Measurements from ENCODE around the gene SLC13A4. TPM values are rescaled to one million over a fixed set of nuclear protein-coding genes. Genes with fewer than 3 reads are reported as not detected.

Gene SLC13A4
- total RNA-seq, 2 donors from 2014 or later, result not detected

DNA sequence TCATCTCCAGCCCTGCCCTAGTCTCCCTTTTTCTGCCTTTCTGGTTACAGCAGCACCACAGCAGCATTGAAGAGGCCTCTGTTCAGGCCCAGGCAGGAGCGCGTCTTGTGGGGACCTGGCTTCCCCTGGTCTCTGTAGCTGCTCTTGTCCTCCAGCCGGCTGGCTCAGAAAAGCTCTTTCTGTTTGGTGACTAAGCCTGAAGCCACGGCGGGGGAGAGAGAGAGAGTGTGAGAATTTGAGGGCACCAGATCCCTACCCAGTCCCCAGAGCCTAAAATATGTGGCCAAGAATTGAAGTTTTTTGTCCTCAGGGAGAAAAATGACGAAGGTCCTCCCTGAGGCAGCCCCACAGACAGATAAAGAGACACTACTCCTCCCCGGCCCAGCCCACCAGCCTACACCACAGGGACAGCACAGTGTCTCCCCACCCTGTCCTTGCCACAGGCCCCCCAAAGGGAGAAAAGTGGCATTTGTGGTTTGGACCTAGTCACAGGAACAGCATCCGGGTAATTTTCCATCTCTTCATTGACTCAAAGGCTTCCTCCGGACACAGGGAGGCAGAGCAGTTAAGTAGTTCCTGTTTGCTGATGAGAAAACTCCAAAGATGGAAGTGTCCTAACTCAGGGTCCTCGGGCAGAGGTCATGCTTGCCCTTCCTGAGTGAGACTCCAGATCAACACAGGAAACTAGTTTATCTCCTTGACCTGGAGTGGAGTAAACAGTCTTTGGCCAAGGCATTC lies 33.9 kb upstream of the SLC13A4 start:
- no peak for ATAC-seq (replicated peaks)
- H3K36me3 Mint-ChIP-seq (ENCODE audit: low read depth), result no peaks in the 10 kb centered on the region
- H3K27ac Mint-ChIP-seq, result no peak overlapping the region
- H3K4me1 Mint-ChIP-seq, result peaks cover 5% of the 10 kb centered on the region
- H3K27me3 Mint-ChIP-seq, result peaks cover 33% of the 10 kb centered on the region
- no peak overlapping the region for H3K4me3 Mint-ChIP-seq
- H3K9me3 Mint-ChIP-seq, result peaks cover 7% of the 10 kb centered on the region

DNA sequence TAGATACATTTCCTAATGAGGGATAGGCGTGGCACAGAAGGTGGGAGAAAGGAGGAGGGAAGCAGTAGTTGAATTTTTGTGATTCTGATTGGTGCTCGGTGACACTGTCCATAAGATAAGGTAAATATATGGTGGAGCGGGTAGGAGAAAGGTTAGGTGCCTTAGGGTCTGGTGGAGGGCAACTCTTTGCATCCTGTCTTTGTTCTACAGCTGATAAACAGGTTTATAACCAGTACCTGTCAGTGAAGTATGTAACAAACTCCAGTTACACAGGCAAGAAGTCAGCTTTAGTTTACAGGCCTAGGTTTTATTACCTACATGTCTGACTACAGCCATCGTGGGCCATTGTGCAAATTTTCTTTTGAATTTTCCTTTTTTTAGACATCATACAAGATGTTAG lies 31.5 kb upstream of the SLC13A4 start:
- no peak for ATAC-seq (replicated peaks)
- Mint-ChIP-seq H3K4me3 (no peak overlapping the region), H3K27ac (no peak overlapping the region), H3K27me3 (peaks cover 36% of the 10 kb centered on the region), H3K36me3 (ENCODE audit: low read depth) (no peaks in the 10 kb centered on the region), H3K9me3 (peaks cover 3% of the 10 kb centered on the region), H3K4me1 (no peaks in the 10 kb centered on the region)

GRCh38 chr7:135758531-135758932 lies 30.5 kb upstream of the SLC13A4 start:
- peaks cover 9% of the 10 kb centered on the region for H3K9me3 Mint-ChIP-seq

DNA sequence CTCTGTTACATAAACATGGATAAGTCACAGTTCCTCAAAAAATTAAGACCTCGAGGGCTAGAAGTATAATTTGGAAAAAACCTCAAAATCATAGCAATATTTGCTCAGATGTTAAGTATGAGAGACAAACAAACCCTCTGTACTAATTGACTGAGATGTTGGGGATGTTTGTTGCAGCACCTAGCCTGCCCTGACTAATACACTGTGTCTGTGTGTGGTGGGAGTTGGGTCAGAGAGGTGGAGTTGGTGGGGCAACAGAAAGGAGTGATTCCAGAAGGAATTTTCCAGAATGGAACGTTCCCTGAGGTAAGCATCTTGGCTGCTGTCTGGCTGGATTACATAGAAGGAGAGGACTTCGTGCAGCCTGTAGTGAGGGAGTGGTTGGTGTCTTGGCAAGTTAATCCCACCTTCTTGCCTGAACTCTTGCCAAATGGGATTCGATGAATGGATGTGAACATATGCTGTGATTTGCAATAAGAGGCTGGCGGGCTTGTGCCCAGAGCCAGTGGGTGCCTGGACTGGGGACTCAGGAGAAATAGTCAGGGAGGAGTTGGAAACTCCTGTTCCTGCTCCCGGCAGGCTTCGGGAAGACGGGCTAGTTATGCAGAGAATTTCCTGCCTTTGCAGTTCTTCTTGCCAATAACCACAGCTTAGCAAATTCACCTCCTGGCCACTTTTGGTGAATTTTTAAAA lies 29.9 kb upstream of the SLC13A4 start:
- peaks cover 9% of the 10 kb centered on the region for H3K9me3 Mint-ChIP-seq
- H3K36me3 Mint-ChIP-seq (ENCODE audit: low read depth), result no peaks in the 10 kb centered on the region
- H3K4me3 Mint-ChIP-seq, result no peak overlapping the region
- no peak for ATAC-seq (replicated peaks)
- no peak overlapping the region for H3K27ac Mint-ChIP-seq
- peaks cover 6% of the 10 kb centered on the region for H3K4me1 Mint-ChIP-seq
- H3K27me3 Mint-ChIP-seq, result peaks cover 40% of the 10 kb centered on the region

More at GRCh38 chr7:135758531-135758932, 30.5 kb upstream of the SLC13A4 start:
- no peaks in the 10 kb centered on the region for H3K36me3 Mint-ChIP-seq (ENCODE audit: low read depth)
- H3K27ac Mint-ChIP-seq, result no peak overlapping the region
- no peak overlapping the region for H3K4me3 Mint-ChIP-seq
- ATAC-seq (replicated peaks), result no peak
- H3K4me1 Mint-ChIP-seq, result peaks cover 6% of the 10 kb centered on the region
- peaks cover 40% of the 10 kb centered on the region for H3K27me3 Mint-ChIP-seq

- no peaks in the 10 kb centered on the region for H3K36me3 Mint-ChIP-seq (ENCODE audit: low read depth)
- H3K4me1 Mint-ChIP-seq, result peaks cover 6% of the 10 kb centered on the region
- no peak for ATAC-seq (replicated peaks)
- H3K9me3 Mint-ChIP-seq, result peaks cover 9% of the 10 kb centered on the region
- H3K27ac Mint-ChIP-seq, result no peak overlapping the region
- no peak overlapping the region for H3K4me3 Mint-ChIP-seq
- peaks cover 36% of the 10 kb centered on the region for H3K27me3 Mint-ChIP-seq
Observed at GRCh38 chr7:135756191-135756590, 28.2 kb upstream of the SLC13A4 start.

DNA sequence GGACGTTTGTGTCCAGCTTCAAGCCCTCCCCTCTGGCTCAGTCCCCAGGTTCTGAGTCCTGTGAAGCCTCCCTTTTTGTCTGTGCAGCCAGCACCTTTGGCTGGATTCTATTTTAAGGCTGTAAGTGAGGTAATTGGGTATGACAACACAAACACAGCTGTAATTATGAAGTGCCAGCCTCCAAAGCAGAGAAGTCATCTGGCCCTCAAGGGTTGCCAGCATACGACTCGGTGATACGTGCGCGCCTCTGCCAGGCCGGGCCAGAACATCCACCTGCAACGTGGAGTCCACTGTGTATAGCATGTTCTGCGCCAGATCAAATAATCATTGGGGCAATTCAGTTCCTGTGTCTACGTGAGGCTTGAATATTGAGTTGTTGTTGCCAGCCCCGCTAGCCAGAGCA lies 27.4 kb upstream of the SLC13A4 start:
- peaks cover 6% of the 10 kb centered on the region for H3K4me1 Mint-ChIP-seq
- H3K27ac Mint-ChIP-seq, result no peak overlapping the region
- peaks cover 9% of the 10 kb centered on the region for H3K9me3 Mint-ChIP-seq
- H3K36me3 Mint-ChIP-seq (ENCODE audit: low read depth), result no peaks in the 10 kb centered on the region
- no peak overlapping the region for H3K4me3 Mint-ChIP-seq
- ATAC-seq (replicated peaks), result no peak
- peaks cover 34% of the 10 kb centered on the region for H3K27me3 Mint-ChIP-seq

DNA sequence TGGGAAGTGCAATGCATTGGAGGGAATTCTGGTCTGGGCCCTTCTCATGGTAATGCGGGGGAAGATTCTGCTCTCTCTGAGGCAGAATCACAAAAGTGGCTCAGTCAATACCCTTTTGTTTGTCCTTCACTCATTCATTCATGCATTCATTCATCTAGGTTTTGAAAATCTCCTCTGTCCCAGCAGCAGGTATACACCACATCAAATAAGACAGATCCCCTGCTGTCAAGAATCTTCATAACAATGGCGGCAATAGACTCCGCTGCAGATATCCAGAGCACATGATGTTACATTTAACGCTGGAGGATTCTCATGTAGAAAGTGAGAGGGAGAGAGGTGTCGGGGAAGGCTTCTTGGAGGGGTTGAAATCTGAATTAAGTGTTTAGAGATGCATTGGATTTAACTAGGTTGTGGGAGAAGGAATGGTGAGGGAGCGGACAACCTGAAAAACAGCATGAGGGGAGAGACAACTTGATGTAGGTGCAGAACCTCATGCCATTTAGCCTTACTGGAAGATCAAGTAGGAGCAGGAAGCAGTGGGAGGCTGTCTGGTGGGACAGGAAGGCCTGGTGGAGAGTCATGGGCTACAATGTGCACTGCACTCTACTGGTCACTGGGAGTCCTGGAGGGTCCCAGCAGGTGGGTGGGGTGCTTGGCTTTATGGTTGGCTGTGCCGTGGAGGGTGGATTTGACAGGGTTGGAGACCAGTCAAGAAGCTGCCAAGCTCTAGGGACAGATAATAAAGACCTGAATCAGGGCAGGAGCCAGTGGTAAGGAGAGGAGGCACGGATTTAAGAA lies 25.8 kb upstream of the SLC13A4 start:
- no peak for ATAC-seq (replicated peaks)
- no peaks in the 10 kb centered on the region for H3K36me3 Mint-ChIP-seq (ENCODE audit: low read depth)
- peaks cover 27% of the 10 kb centered on the region for H3K27me3 Mint-ChIP-seq
- H3K4me1 Mint-ChIP-seq, result peaks cover 6% of the 10 kb centered on the region
- no peak overlapping the region for H3K4me3 Mint-ChIP-seq
- H3K27ac Mint-ChIP-seq, result no peak overlapping the region
- H3K9me3 Mint-ChIP-seq, result peaks cover 9% of the 10 kb centered on the region

GRCh38 chr7:135748770-135749169 lies 20.8 kb upstream of the SLC13A4 start, which contains the start of gene FAM180A:
FAM180A (minus strand) TSS chr7:135748813; CDS start chr7:135748580, 233 bp downstream.
- Mint-ChIP-seq H3K27me3 (peaks cover 3% of the 10 kb centered on the region), H3K27ac (no peak within 1 kb of the TSS)
- ATAC-seq (replicated peaks), result no peak

GRCh38 chr7:135747366-135747765 lies 19.4 kb upstream of the SLC13A4 start:
- H3K9me3 Mint-ChIP-seq, result no peaks in the 10 kb centered on the region
- no peak overlapping the region for H3K4me3 Mint-ChIP-seq
- H3K4me1 Mint-ChIP-seq, result no peaks in the 10 kb centered on the region
- H3K27ac Mint-ChIP-seq, result no peak overlapping the region
- H3K36me3 Mint-ChIP-seq (ENCODE audit: low read depth), result no peaks in the 10 kb centered on the region
- H3K27me3 Mint-ChIP-seq, result no peaks in the 10 kb centered on the region
- no peak for ATAC-seq (replicated peaks)

More at GRCh38 chr7:135748770-135749169, 20.8 kb upstream of the SLC13A4 start, which contains the start of gene FAM180A:
- Mint-ChIP-seq H3K9me3 (peaks cover 2% of the 10 kb centered on the region), H3K4me3 (no peak within 1 kb of the TSS), H3K36me3 (ENCODE audit: low read depth) (no peaks in the 10 kb centered on the region), H3K4me1 (peaks cover 2% of the 10 kb centered on the region)

DNA sequence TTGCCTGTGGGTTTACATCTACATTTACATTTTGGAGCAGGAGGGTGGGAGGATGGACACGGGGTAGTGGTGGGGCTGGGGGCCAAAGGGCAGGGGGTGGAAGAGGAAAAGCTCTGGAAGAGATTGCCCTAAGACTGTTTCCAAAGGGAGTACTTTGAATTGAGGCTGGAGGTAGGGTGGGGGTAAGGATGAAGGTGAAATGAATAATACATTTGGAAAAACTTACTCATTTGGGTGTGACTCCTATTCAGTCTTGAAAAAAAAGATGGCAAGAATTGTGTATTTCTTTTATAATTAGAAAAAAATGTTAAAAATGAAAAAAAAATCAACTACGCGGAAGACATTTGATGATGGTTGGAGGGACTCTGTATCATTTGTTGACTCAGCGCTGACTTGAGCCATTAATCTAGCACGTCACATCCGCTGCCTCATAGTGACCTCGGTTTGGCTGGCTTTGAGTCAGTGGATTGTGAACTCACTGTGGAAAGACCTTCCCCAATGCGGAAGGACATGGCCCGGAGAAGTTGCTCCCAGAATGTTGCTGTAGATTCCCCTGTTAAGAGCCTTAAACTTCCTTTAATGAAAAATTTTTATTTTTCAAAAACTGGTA lies 17.8 kb upstream of the SLC13A4 start:
- no peaks in the 10 kb centered on the region for H3K27me3 Mint-ChIP-seq
- no peak overlapping the region for H3K4me3 Mint-ChIP-seq
- H3K4me1 Mint-ChIP-seq, result no peaks in the 10 kb centered on the region
- no peaks in the 10 kb centered on the region for H3K36me3 Mint-ChIP-seq (ENCODE audit: low read depth)
- H3K27ac Mint-ChIP-seq, result no peak overlapping the region
- no peak for ATAC-seq (replicated peaks)
- no peaks in the 10 kb centered on the region for H3K9me3 Mint-ChIP-seq

GRCh38 chr7:135744938-135745702 lies 17.1 kb upstream of the SLC13A4 start:
- no peak for ATAC-seq (replicated peaks)
- Mint-ChIP-seq H3K36me3 (ENCODE audit: low read depth) (no peaks in the 10 kb centered on the region), H3K4me3 (no peak overlapping the region), H3K4me1 (no peaks in the 10 kb centered on the region), H3K9me3 (no peaks in the 10 kb centered on the region), H3K27ac (no peak overlapping the region), H3K27me3 (no peaks in the 10 kb centered on the region)

DNA sequence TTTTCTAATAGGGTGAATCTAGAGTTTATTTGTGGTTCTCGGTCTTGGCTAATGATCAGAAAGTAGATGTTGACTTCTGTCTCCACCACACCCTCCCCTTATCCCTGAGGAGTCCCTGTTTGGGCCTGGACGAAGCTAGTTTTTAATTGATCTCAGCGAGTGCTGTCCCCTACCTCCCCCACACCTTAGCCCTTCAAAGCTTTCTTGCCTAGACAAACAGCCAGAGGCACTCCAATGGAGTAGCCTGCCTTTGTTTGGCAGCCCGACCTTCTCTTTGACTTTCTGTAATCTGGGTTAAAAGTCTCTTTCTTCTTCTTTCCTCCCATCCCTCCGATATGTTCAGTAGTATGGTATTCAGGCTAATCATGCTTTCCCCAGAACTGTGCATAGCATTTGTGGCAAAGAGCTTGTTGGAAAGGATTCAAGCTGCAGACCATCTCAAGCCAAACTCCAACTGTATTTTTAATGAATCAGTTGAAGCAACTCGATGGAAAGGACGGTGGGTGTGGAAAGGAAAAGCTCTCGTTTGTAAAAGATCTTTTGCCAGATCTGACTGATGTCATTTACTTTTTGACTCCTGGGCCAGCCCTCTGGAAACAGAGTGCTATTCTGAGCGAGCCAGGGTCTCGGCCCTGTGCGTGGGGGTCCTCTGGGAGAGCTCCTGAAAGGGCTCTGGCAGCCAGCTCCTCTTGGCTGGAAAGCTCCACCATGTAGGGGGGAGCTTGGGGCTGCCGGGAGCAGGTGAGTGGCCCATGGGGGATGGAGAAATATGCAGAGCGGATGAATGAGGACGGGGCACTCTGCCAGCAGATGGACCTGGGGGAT lies 16.1 kb upstream of the SLC13A4 start:
- H3K9me3 Mint-ChIP-seq, result no peaks in the 10 kb centered on the region
- H3K27ac Mint-ChIP-seq, result no peak overlapping the region
- H3K4me1 Mint-ChIP-seq, result no peaks in the 10 kb centered on the region
- H3K27me3 Mint-ChIP-seq, result no peaks in the 10 kb centered on the region
- no peak overlapping the region for H3K4me3 Mint-ChIP-seq
- no peaks in the 10 kb centered on the region for H3K36me3 Mint-ChIP-seq (ENCODE audit: low read depth)
- ATAC-seq (replicated peaks), result no peak

DNA sequence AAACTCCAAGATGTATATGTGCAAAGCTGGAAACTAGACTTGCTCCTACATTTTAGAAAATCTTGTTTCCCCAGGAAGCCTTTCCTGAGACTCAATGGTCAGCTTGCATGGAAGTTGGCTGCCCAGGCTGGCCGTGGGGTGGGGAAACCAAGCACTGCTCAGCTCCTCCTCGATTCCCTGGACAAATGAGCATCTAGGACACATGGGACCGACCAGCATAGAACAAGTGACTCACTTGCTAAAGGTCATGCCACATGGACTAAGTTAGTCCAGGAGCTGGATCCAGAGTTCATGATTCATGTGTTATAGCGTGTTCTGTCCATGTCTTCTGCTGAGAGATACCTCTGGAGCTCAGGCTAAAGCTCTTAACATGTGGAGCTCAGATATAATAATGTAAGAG lies 14.4 kb upstream of the SLC13A4 start:
- ATAC-seq (replicated peaks), result no peak
- no peak overlapping the region for H3K4me3 Mint-ChIP-seq
- no peaks in the 10 kb centered on the region for H3K9me3 Mint-ChIP-seq
- H3K27me3 Mint-ChIP-seq, result peaks cover 4% of the 10 kb centered on the region
- no peak overlapping the region for H3K27ac Mint-ChIP-seq
- no peaks in the 10 kb centered on the region for H3K36me3 Mint-ChIP-seq (ENCODE audit: low read depth)
- no peaks in the 10 kb centered on the region for H3K4me1 Mint-ChIP-seq

Data from activated T-helper 17 cell treated with anti-CD3 and anti-CD28 coated beads, Interleukin-2, amount 50 U/mL, for 72 hours (primary cell).